ENCODE results near the gene CFAP410. TPM values are rescaled to one million over a fixed set of nuclear protein-coding genes. Genes with fewer than 3 reads are reported as not detected.

Gene CFAP410
- total and polyA plus RNA-seq, 9 donors = 1.2 to 40.8 (median 29.3) TPM

- H3K9me3 ChIP-seq = no peaks in the 10 kb centered on the region
- intact Hi-C loops (cut with DNase I) = loop anchor here in 1 of 4 donors (10.0 kb wide), 1 partner anchor 486 kb away; no protein-coding TSS in a partner anchor
Measured at GRCh38 chr21:44300262-44300959, 38.8 kb downstream of the CFAP410 start.

GRCh38 chr21:44299458-44300261 is 39.5 kb downstream of the CFAP410 start, which contains the start of gene PFKL:
TSS of gene PFKL (plus strand) at chr21:44300053. CDS start at chr21:44300106, 53 bp downstream.
- Histone ChIP-seq H3K27me3 (no peaks in the 10 kb centered on the region), H3K36me3 (no peaks in the 10 kb centered on the region), H3K4me3 (peak within 1 kb of the TSS; percentile 98), H3K9me3 (no peaks in the 10 kb centered on the region), H3K27ac (peak within 1 kb of the TSS; percentile 78 to 88), H3K4me1 (ENCODE audit: insufficient read depth) (peaks cover 16% of the 10 kb centered on the region)
- intact Hi-C loops (cut with DNase I) = loop anchor here in 3 of 4 donors (5.0 to 10.0 kb wide), 3 partner anchors 38 to 487 kb away; partner anchors contain the start of gene CFAP410 (in 1 of the 3)
- peak; percentile 4 for TF ChIP-seq POLR2A (IDR thresholded peaks at IDR 0.05)
- no peak for TF ChIP-seq CTCF (IDR thresholded peaks at IDR 0.05)
- WGBS, 3 donors = 0 to 1% (median 1%) methylated on average over 42 to 94 of the region's 94 CpGs
- peak; percentile 60 to 82 (median 73) for DNase-seq

More at GRCh38 chr21:44300262-44300959, 38.8 kb downstream of the CFAP410 start:
- Histone ChIP-seq H3K27me3 (no peaks in the 10 kb centered on the region), H3K27ac (peak overlapping the region; percentile 78 to 88), H3K4me3 (peak overlapping the region; percentile 98), H3K36me3 (no peaks in the 10 kb centered on the region), H3K4me1 (ENCODE audit: insufficient read depth) (peaks cover 16% of the 10 kb centered on the region)
- WGBS, 3 donors = 0 to 1% (median 0%) methylated on average over 24 to 67 of the region's 67 CpGs
- DNase-seq = peak; percentile 67 to 81 (median 73)
- TF ChIP-seq CTCF (IDR thresholded peaks at IDR 0.05) (no peak), POLR2A (IDR thresholded peaks at IDR 0.05) (no peak), EP300 (IDR thresholded peaks at IDR 0.05) (no peak)

GRCh38 chr21:44299085-44299457 is 40.1 kb downstream of the CFAP410 start:
- intact Hi-C loops (cut with DNase I) = loop anchor here in 2 of 4 donors (5.0 to 10.0 kb wide), 3 partner anchors 38 to 487 kb away; partner anchors contain the start of gene CFAP410 (in 1 of the 2)
- Histone ChIP-seq H3K4me1 (ENCODE audit: insufficient read depth) (peaks cover 13% of the 10 kb centered on the region), H3K4me3 (peak overlapping the region; percentile 98), H3K27me3 (no peaks in the 10 kb centered on the region), H3K36me3 (no peaks in the 10 kb centered on the region), H3K9me3 (no peaks in the 10 kb centered on the region), H3K27ac (peak overlapping the region; percentile 78 to 88)
- 17 to 25% (median 23%) methylated on average over 9 to 10 of the region's 10 CpGs for WGBS, 3 donors
- DNase-seq = no peak
- TF ChIP-seq CTCF (IDR thresholded peaks at IDR 0.05) (no peak), POLR2A (IDR thresholded peaks at IDR 0.05) (no peak), EP300 (IDR thresholded peaks at IDR 0.05) (no peak)

GRCh38 chr21:44298301-44298700 is 40.9 kb downstream of the CFAP410 start:
- intact Hi-C loops (cut with DNase I) = loop anchor here in 2 of 4 donors (5.0 to 10.0 kb wide), 3 partner anchors 39 to 486 kb away; partner anchors contain the start of gene CFAP410 (in 1 of the 2)
- Histone ChIP-seq H3K4me3 (no peak overlapping the region), H3K27ac (no peak overlapping the region), H3K4me1 (ENCODE audit: insufficient read depth) (peaks cover 13% of the 10 kb centered on the region), H3K27me3 (no peaks in the 10 kb centered on the region), H3K9me3 (no peaks in the 10 kb centered on the region), H3K36me3 (no peaks in the 10 kb centered on the region)
- WGBS, 3 donors = 77 to 82% (median 78%) methylated on average over 2 of the region's 2 CpGs
- no peak for DNase-seq
- TF ChIP-seq CTCF (IDR thresholded peaks at IDR 0.05) (no peak), EP300 (IDR thresholded peaks at IDR 0.05) (no peak), POLR2A (IDR thresholded peaks at IDR 0.05) (no peak)
